ENCODE data around the gene ADAT2. TPM values are rescaled to one million over a fixed set of nuclear protein-coding genes. Genes with fewer than 3 reads are reported as not detected.
A peak's percentile ranks its signal among the peaks of the same experiment; 100 is the strongest.

Gene ADAT2
- total and polyA plus RNA-seq, 2 of the 8 experiments (the other 6 are each of a cell fraction or from before 2014, with no cell fraction given) = 4.3 to 11.8 TPM

DNA sequence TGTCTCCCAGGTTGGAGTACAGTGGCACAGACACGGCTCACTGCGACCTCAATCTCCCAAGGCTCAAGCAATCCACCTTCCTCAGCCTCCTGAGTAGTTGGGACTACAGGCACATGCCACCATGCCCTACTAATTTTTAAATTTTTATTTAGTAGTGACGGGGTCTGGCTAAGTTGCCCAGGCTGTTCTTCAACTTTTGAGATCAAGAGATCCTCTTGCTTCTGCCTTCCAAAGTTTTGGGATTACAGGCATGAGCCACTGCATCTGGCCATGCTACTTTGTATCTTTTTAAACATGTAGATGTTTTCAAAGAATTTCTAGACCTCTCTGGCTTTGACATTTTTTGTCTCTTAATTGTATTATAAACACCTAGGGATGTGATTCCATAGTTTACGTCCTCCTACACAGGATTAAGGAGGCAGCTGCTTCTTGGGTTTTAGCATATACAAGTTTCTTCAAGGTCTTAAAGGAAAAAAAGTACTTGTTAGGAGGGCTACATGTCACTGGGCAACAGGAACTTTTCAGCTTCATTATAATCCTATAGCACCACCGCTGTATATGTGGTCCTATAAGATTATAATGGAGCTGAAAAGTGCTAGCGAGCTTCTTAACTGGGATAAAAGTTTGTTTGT lies 1.3 kb downstream of the ADAT2 start:
- no peak overlapping the region for H3K27ac ChIP-seq (ENCODE audit: low read depth, low read length)
- FAIRE-seq = no peak
- TF ChIP-seq PHF8 (conservative IDR thresholded peaks at IDR 0.05; ENCODE audit: low read depth, low read length) (no peak), KDM5A (IDR thresholded peaks at IDR 0.05; ENCODE audit: low read length) (no peak), GABPA (IDR thresholded peaks at IDR 0.05; ENCODE audit: borderline replicate concordance, insufficient read depth, low read length) (no peak), SP2 (IDR thresholded peaks at IDR 0.05; ENCODE audit: low read length) (no peak), BCL11A (IDR thresholded peaks at IDR 0.05; ENCODE audit: low read depth in 2 of 2, low read length in 2 of 2) (no peak), RBBP5 (IDR thresholded peaks at IDR 0.05; ENCODE audit: borderline replicate concordance, low read depth, low read length) (no peak)

More for the DNA sequence above, 1.3 kb downstream of the ADAT2 start:
- H4K20me1 ChIP-seq (replicated peaks in 1 of 2; ENCODE audit: control insufficient read depth in 1 of 2, insufficient read depth in 2 of 2, low read length in 2 of 2) = no peaks in the 10 kb centered on the region
- H3K4me2 ChIP-seq (ENCODE audit: insufficient read depth in 1 of 2, low read depth in 2 of 2, low read length in 2 of 2) = peak overlapping the region; percentile 93 to 98
- peaks cover 10% of the 10 kb centered on the region for H3K23me2 ChIP-seq (ENCODE audit: low read depth, low read length)
- peak overlapping the region in 1 of 4 experiments; percentile 93; a peak in 1 of 7 replicates for H3K9ac ChIP-seq (replicated peaks in 1 of 4; ENCODE audit: extremely low read depth in 1 of 4, low read depth in 3 of 4, low read length in 3 of 4)
- no peak overlapping the region for H2AK5ac ChIP-seq (ENCODE audit: low read depth, low read length)
- H3K4ac ChIP-seq (replicated peaks; ENCODE audit: insufficient read length, low read depth, low read length) = no peak overlapping the region
- no peak overlapping the region for H2BK20ac ChIP-seq (ENCODE audit: low read length)
- peak overlapping the region; percentile 75 to 97 (median 92) for H3K4me3 ChIP-seq (ENCODE audit: extremely low read depth in 1 of 4, insufficient read depth in 2 of 4, low read depth in 3 of 4, low read length in 4 of 4)
- H3K23ac ChIP-seq (ENCODE audit: insufficient read length) = no peak overlapping the region
- H2AFZ ChIP-seq (ENCODE audit: low read length) = no peak overlapping the region
- CTCF ChIA-PET (ENCODE audit: partially characterized antibody) = interaction anchor here (1.2 kb wide), 1 partner anchor 627 kb away, joined by 4 read pairs; no protein-coding TSS in a partner anchor
- DNase-seq (ENCODE audit: low read depth in 1 of 2, low spot score in 2 of 2) = no peak
- H3K27me3 ChIP-seq (replicated peaks in 1 of 4; ENCODE audit: control insufficient read depth in 3 of 4, extremely low read depth in 1 of 4, insufficient read depth in 3 of 4, low read length in 3 of 4) = no peaks in the 10 kb centered on the region
- no peak overlapping the region for H2BK12ac ChIP-seq (ENCODE audit: low read depth, low read length)
- no peak overlapping the region for H2BK15ac ChIP-seq (ENCODE audit: low read length)
- no peaks in the 10 kb centered on the region for H3K79me1 ChIP-seq (ENCODE audit: low read depth, low read length)
- no peak overlapping the region for H4K91ac ChIP-seq (replicated peaks; ENCODE audit: insufficient read length, low read length)
- WGBS, 2 experiments (ENCODE audit: extremely low coverage in 1 of 2, insufficient coverage in 1 of 2, insufficient read length in 1 of 2, insufficient replicate concordance in 2 of 2, low coverage in 1 of 2, low lambda C conversion rate in 2 of 2, missing lambda C conversion rate in 1 of 2) = 70% methylated on average over 6 of the region's 6 CpGs; no CpG with 5 or more reads in 1 of the 2 experiments
- no peak overlapping the region for H3K18ac ChIP-seq (ENCODE audit: extremely low read depth, low read length)
- H3K9me3 ChIP-seq (ENCODE audit: insufficient read depth in 2 of 2, low read depth in 1 of 2, low read length in 1 of 2) = no peaks in the 10 kb centered on the region
- no peak overlapping the region for H4K5ac ChIP-seq (ENCODE audit: insufficient read length, low read depth, low read length)
- H2BK120ac ChIP-seq (replicated peaks; ENCODE audit: low read depth, low read length) = no peak overlapping the region
- no peak overlapping the region for H3K14ac ChIP-seq (ENCODE audit: insufficient read length)
- no peak overlapping the region for H4K8ac ChIP-seq (ENCODE audit: extremely low read depth, insufficient read depth, low read length)
- POLR2A ChIA-PET (ENCODE audit: partially characterized antibody) = interaction anchor here (0.6 to 1.1 kb wide), 2 partner anchors 14 to 44 kb away, joined by 3 read pairs; no protein-coding TSS in a partner anchor
- no peak overlapping the region for H2BK5ac ChIP-seq (ENCODE audit: low read depth, low read length)
- H3K36me3 ChIP-seq (ENCODE audit: control insufficient read depth in 2 of 4, insufficient read depth in 4 of 4, low read length in 3 of 4) = no peaks in the 10 kb centered on the region
- H3K4me1 ChIP-seq (replicated peaks in 1 of 4; ENCODE audit: control insufficient read depth in 3 of 4, insufficient read depth in 4 of 4, low read length in 3 of 4) = no peaks in the 10 kb centered on the region; a peak in 1 of 7 replicates
- peaks cover 0 to 24% of the 10 kb centered on the region in 2 experiments; a peak in 3 of 4 replicates for H3K79me2 ChIP-seq (ENCODE audit: control insufficient read depth in 1 of 2, insufficient read depth in 2 of 2, low read length in 2 of 2)
- no peak overlapping the region for H3K56ac ChIP-seq (replicated peaks; ENCODE audit: insufficient read length, low read depth, low read length)
